Fibroblast of lung (primary cell): ENCODE measurements around the gene UNC13B. TPM values are rescaled to one million over a fixed set of nuclear protein-coding genes. Genes with fewer than 3 reads are reported as not detected.

Experiments used
- DNase-seq, 2 donors: peaks; one replicate each; pipeline versions ENCODE4 v3.0.0 to v3.0.0-alpha.2; 2010; ENCODE audit warnings: low read depth in 2 of 2
- H2AFZ ChIP-seq: 2 replicates; pipeline ENCODE4 v1.5.1; 2012; ENCODE audit warnings: low read length, control low read depth, inconsistent platforms
- H3K27ac ChIP-seq: 2 replicates; pipeline ENCODE4 v1.5.1; 2011; ENCODE audit warnings: low read length, control low read depth; ENCODE audit not compliant: insufficient read depth
- H3K27me3 ChIP-seq: 2 replicates; pipeline ENCODE4 v1.5.1; 2011; ENCODE audit warnings: mild to moderate bottlenecking, low read length; ENCODE audit not compliant: control insufficient read depth, insufficient read depth
- H3K36me3 ChIP-seq: 2 replicates; pipeline ENCODE4 v1.5.1; 2011; ENCODE audit warnings: low read length; ENCODE audit not compliant: control insufficient read depth, insufficient read depth
- H3K4me1 ChIP-seq: 2 replicates; pipeline ENCODE4 v1.5.1; 2011; ENCODE audit warnings: low read length; ENCODE audit not compliant: control insufficient read depth, insufficient read depth; ENCODE audit errors: extremely low read depth
- H3K4me2 ChIP-seq: 2 replicates; pipeline ENCODE4 v1.5.1; 2011; ENCODE audit warnings: low read length, control low read depth; ENCODE audit not compliant: insufficient read depth; ENCODE audit errors: extremely low read depth
- H3K4me3 ChIP-seq, 4 experiments: fragments of 200-600 bp in 1 of 4; sonication (generic) in 1 of 4; replicated peaks in 1 of 4; 2 replicates each; pipeline ENCODE4 v1.5.1; 2011 to 2016; ENCODE audit warnings: low read length in 4 of 4, low read depth in 3 of 4, mild to moderate bottlenecking in 3 of 4, control low read depth in 2 of 4, inconsistent platforms in 1 of 4, mixed read lengths in 1 of 4; ENCODE audit not compliant: insufficient read depth in 1 of 4; ENCODE audit errors: control extremely low read depth in 1 of 4
- H3K79me2 ChIP-seq: 2 replicates; pipeline ENCODE4 v1.5.1; 2012; ENCODE audit warnings: mild to moderate bottlenecking, low read length, inconsistent platforms; ENCODE audit not compliant: control insufficient read depth, insufficient read depth
- H3K9ac ChIP-seq: 2 replicates; pipeline ENCODE4 v1.5.1; 2011; ENCODE audit warnings: mild to moderate bottlenecking, low read length, control low read depth; ENCODE audit not compliant: insufficient read depth
- H3K9me3 ChIP-seq: 2 replicates; pipeline ENCODE4 v1.5.1; 2012; ENCODE audit warnings: low read depth, low read length; ENCODE audit not compliant: control insufficient read depth, insufficient read depth
- H4K20me1 ChIP-seq: 2 replicates; pipeline ENCODE4 v1.5.1; 2011; ENCODE audit warnings: low read length; ENCODE audit not compliant: control insufficient read depth, insufficient read depth; ENCODE audit errors: extremely low read depth
- CTCF ChIP-seq, 2 donors: IDR thresholded peaks in 1 of 2; conservative IDR thresholded peaks in 1 of 2; 1 replicate in 1 of 2; 2 replicates in 1 of 2; pipeline ENCODE4 v1.5.1; 2011 to 2012; ENCODE audit warnings: low read length in 2 of 2, control low read depth in 1 of 2, inconsistent platforms in 1 of 2, low read depth in 1 of 2, mild to moderate bottlenecking in 1 of 2
- EZH2 ChIP-seq: IDR thresholded peaks from 2 replicates; pipeline ENCODE4 v1.5.1; 2012; ENCODE audit warnings: low read length, control low read depth, mild to moderate bottlenecking; ENCODE audit errors: missing control alignments
- polyA plus RNA-seq, 2 donors: library from polyadenylated mRNA; depleted of rRNA in 1 of 2; stranded (reverse) in 1 of 2; unstranded in 1 of 2; fragments of >200 nt; gene quantifications; 2 replicates each; pipeline ENCODE4 v1.2.1, GENCODE V29; 2011 to 2012; ENCODE audit warnings: missing spikeins in 1 of 2
- total RNA-seq: library from RNA; depleted of rRNA; stranded (reverse); fragments of >200 nt; gene quantifications from 2 replicates; pipeline ENCODE4 v1.2.1, GENCODE V29; 2014

The UNC13B gene
- total and polyA plus RNA-seq, 2 donors (not counting 1 experiment from before 2014, with no cell fraction given), result 9.7 to 38.3 TPM

GRCh38 chr9:35293376-35293964 lies 131.7 kb downstream of the UNC13B start:
- H3K9ac ChIP-seq, result no peak overlapping the region
- DNase-seq, result no peak
- no peak overlapping the region for H3K4me3 ChIP-seq
- no peaks in the 10 kb centered on the region for H3K9me3 ChIP-seq
- no peak overlapping the region for H3K27ac ChIP-seq
- H3K36me3 ChIP-seq, result no peaks in the 10 kb centered on the region
- no peak overlapping the region for H3K4me2 ChIP-seq
- H3K27me3 ChIP-seq, result no peaks in the 10 kb centered on the region
- no peak overlapping the region for H2AFZ ChIP-seq
- no peaks in the 10 kb centered on the region for H3K79me2 ChIP-seq
- no peaks in the 10 kb centered on the region for H4K20me1 ChIP-seq
- H3K4me1 ChIP-seq, result no peaks in the 10 kb centered on the region
- TF ChIP-seq CTCF (conservative IDR thresholded peaks at IDR 0.05 in 1 of 2, IDR thresholded peaks at IDR 0.05 in 1 of 2; ENCODE audit: low read depth in 1 of 2, low read length in 2 of 2) (no peak), EZH2 (no peak)

GRCh38 chr9:35294066-35294465 lies 132.3 kb downstream of the UNC13B start:
- no peak overlapping the region for H3K4me2 ChIP-seq
- H2AFZ ChIP-seq, result no peak overlapping the region
- H3K9ac ChIP-seq, result no peak overlapping the region
- no peak for TF ChIP-seq EZH2
- no peak for TF ChIP-seq CTCF (conservative IDR thresholded peaks at IDR 0.05 in 1 of 2, IDR thresholded peaks at IDR 0.05 in 1 of 2; ENCODE audit: low read depth in 1 of 2, low read length in 2 of 2)
- H3K27me3 ChIP-seq, result no peaks in the 10 kb centered on the region
- no peak overlapping the region for H3K4me3 ChIP-seq
- H3K36me3 ChIP-seq, result no peaks in the 10 kb centered on the region
- no peaks in the 10 kb centered on the region for H3K79me2 ChIP-seq
- H3K4me1 ChIP-seq, result no peaks in the 10 kb centered on the region
- H4K20me1 ChIP-seq, result no peaks in the 10 kb centered on the region
- no peak overlapping the region for H3K27ac ChIP-seq
- no peak for DNase-seq
- H3K9me3 ChIP-seq, result no peaks in the 10 kb centered on the region

GRCh38 chr9:35294556-35294955 lies 132.7 kb downstream of the UNC13B start:
- Histone ChIP-seq H3K27me3 (no peaks in the 10 kb centered on the region), H2AFZ (no peak overlapping the region), H3K36me3 (no peaks in the 10 kb centered on the region), H4K20me1 (no peaks in the 10 kb centered on the region), H3K9ac (no peak overlapping the region), H3K4me2 (no peak overlapping the region), H3K4me3 (no peak overlapping the region), H3K4me1 (no peaks in the 10 kb centered on the region), H3K27ac (no peak overlapping the region), H3K79me2 (no peaks in the 10 kb centered on the region), H3K9me3 (no peaks in the 10 kb centered on the region)
- TF ChIP-seq CTCF (conservative IDR thresholded peaks at IDR 0.05 in 1 of 2, IDR thresholded peaks at IDR 0.05 in 1 of 2; ENCODE audit: low read depth in 1 of 2, low read length in 2 of 2), result no peak
- TF ChIP-seq EZH2, result no peak
- DNase-seq, result no peak
